ENCODE measurements around the gene THEM4.
"Not testable (repeated sequence)": the region's sequence is repeated elsewhere in the genome, so short reads cannot be mapped to it uniquely, and the experiment has no call there.

The THEM4 gene

DNA sequence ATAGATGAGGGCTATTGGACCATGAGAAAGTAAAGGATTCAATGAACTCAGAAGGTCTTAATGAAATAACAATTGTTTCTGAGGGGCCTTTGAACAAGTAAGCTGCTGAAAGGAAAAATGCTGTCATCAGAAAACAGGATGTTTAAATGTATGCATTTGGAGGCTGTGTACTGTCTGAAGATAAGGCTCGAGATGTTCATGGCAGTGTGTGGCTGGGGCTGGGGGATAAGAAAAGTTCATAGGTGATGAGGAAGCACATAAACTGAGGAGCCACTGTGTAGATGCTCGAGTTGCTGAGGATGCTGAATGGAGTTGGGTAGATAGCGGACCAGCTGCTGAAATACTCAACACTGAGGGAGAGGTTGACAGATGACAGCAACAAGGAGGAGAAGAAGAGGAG, 17.8 kb downstream of the THEM4 start:
- peaks cover 49% of the 10 kb centered on the region for H3K36me3 Mint-ChIP-seq (ENCODE audit: low read depth)
- peak overlapping the region; percentile 27 for H3K27ac Mint-ChIP-seq
- H3K9me3 Mint-ChIP-seq, result no peaks in the 10 kb centered on the region
- H3K4me3 Mint-ChIP-seq, result no peak overlapping the region
- peaks cover 21% of the 10 kb centered on the region for H3K4me1 Mint-ChIP-seq (ENCODE audit: low read depth)
- no peaks in the 10 kb centered on the region for H3K27me3 Mint-ChIP-seq (ENCODE audit: low read depth)

DNA sequence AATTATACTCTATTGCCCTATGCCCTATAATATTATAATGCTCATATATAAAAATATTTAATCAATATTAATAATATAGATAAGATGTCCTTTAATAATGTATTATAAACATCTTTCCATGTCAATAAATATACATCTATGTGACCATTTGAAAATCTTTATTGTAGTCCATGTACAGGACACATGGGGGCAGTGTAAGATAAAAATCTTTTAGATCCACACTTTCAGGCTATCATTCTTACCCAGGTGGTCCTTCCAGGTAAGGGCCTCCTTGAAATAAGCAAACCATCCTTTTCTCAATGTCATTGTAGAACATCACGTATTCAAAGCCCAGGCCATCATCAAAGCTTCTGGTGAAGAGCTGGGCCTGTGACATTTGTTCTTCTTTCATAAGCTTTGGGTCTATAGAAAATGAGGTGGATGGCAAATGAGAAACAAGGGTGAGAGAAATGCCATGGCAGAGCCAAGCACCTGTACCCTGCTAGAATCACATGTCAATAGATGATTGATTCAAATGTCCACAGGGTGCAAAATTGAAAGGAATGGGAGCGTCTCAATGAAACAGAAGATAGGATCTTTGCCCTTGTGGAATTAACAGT, 20.2 kb downstream of the THEM4 start:
- Mint-ChIP-seq H3K27ac (no peak overlapping the region), H3K9me3 (no peaks in the 10 kb centered on the region), H3K4me3 (no peak overlapping the region), H3K36me3 (ENCODE audit: low read depth) (peaks cover 43% of the 10 kb centered on the region), H3K4me1 (ENCODE audit: low read depth) (peaks cover 17% of the 10 kb centered on the region), H3K27me3 (ENCODE audit: low read depth) (no peaks in the 10 kb centered on the region)

DNA sequence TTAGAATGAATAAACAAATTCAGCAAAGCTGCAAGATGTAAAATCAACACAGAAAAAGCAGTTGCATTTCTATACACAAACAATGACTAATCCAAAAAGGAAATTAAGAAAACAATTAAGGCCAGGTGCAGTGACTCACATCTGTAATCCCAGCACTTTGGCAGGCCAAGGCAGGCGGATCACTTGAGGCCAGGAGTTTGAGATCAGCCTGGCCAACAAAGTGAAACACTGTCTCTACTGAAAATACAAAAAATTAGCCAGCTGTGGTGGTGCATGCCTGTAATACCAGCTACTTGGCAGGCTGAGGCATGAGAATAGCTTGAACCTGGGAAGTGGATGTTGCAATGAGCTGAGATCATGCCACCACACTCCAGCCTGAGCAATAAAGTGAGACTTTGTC, 22.3 kb downstream of the THEM4 start:
- Mint-ChIP-seq H3K4me1 (ENCODE audit: low read depth) (peaks cover 12% of the 10 kb centered on the region), H3K9me3 (no peaks in the 10 kb centered on the region), H3K4me3 (no peak overlapping the region), H3K27ac (no peak overlapping the region), H3K36me3 (ENCODE audit: low read depth) (peaks cover 34% of the 10 kb centered on the region), H3K27me3 (ENCODE audit: low read depth) (no peaks in the 10 kb centered on the region)

DNA sequence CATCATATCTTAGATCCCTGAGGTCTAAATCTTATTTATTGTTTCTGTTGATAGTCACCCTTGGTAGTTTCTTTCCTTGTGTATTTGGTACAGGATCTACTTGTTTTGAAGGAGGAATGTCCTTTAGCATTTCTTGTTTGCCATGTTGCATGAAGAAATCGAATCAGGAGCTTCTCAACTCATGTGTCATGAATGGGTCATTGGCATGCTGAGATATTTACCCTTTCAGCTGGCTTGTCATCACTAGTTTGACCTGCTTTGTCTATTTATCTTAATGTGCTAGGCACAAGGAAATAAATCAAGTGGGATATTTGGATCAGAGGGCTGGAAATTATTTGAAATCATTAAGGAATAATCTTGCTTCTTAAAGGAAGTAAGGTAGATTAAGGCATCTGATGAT, 23.8 kb downstream of the THEM4 start:
- peaks cover 30% of the 10 kb centered on the region for H3K36me3 Mint-ChIP-seq (ENCODE audit: low read depth)
- no peak overlapping the region for H3K4me3 Mint-ChIP-seq
- no peaks in the 10 kb centered on the region for H3K27me3 Mint-ChIP-seq (ENCODE audit: low read depth)
- no peaks in the 10 kb centered on the region for H3K4me1 Mint-ChIP-seq (ENCODE audit: low read depth)
- no peaks in the 10 kb centered on the region for H3K9me3 Mint-ChIP-seq
- H3K27ac Mint-ChIP-seq, result no peak overlapping the region

DNA sequence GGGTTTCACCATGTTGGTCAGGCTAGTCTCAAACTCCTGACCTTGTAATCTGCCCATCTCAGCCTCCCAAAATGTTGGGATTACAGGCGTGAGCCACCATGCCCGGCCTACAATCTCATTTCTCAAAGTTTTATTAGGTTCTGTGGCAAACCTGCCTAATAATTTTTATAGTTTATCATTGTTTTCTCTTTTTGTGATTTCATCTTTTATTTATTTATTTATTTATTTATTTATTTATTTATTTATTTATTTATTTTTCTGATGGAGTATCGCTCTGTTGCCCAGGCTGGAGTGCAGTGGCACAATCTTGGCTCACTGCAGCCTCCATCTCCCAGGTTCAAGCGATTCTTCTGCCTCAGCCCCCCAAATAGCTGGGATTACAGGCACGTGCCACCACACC, 24.4 kb downstream of the THEM4 start:
- H3K9me3 Mint-ChIP-seq; H3K4me3 Mint-ChIP-seq; H3K27ac Mint-ChIP-seq; H3K4me1 Mint-ChIP-seq (ENCODE audit: low read depth); H3K27me3 Mint-ChIP-seq (ENCODE audit: low read depth): not testable (repeated sequence)
- H3K36me3 Mint-ChIP-seq (ENCODE audit: low read depth), result peaks cover 30% of the 10 kb centered on the region

DNA sequence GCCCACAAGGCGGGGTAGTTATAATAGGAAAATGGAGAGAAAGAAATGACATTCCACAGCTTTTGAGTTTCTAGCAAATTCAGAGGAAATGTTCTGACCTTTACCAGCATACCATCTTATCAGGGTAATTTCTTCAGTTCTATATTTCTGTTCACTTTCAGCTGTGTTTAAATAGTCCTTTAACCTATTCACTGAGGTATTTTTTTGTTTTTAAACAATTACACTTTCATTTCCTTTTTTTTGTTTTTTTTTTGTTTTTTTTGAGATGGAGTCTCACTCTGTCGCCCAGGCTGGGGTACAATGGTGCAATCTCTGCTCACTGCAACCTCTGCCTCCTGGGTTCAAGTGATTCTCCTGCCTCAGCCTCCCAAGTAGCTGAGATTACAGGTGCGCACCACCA, 24.9 kb downstream of the THEM4 start:
- H3K4me3 Mint-ChIP-seq; H3K9me3 Mint-ChIP-seq; H3K4me1 Mint-ChIP-seq (ENCODE audit: low read depth); H3K27me3 Mint-ChIP-seq (ENCODE audit: low read depth); H3K27ac Mint-ChIP-seq: not testable (repeated sequence)
- H3K36me3 Mint-ChIP-seq (ENCODE audit: low read depth), result peaks cover 28% of the 10 kb centered on the region

DNA sequence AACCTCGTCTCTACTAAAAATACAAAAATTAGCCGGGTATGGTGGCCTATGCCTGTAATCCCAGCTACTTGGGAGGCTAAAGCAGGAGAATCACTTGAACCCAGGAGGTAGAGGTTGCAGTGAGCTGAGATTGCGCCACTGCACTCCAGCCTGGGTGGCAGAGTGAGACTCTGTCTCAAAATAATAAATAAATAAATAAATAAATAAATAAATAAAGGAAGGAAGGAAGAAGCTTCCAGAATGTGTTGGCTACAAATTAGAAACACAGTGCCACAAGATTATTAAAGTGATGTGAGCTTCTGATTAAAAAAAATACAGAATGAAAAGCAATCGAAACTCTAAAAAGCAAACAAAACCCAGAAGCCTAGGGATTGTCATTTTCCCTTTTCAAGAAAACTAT, 25.4 kb downstream of the THEM4 start:
- H3K4me3 Mint-ChIP-seq; H3K27ac Mint-ChIP-seq; H3K9me3 Mint-ChIP-seq; H3K4me1 Mint-ChIP-seq (ENCODE audit: low read depth); H3K27me3 Mint-ChIP-seq (ENCODE audit: low read depth): not testable (repeated sequence)
- H3K36me3 Mint-ChIP-seq (ENCODE audit: low read depth), result peaks cover 23% of the 10 kb centered on the region

DNA sequence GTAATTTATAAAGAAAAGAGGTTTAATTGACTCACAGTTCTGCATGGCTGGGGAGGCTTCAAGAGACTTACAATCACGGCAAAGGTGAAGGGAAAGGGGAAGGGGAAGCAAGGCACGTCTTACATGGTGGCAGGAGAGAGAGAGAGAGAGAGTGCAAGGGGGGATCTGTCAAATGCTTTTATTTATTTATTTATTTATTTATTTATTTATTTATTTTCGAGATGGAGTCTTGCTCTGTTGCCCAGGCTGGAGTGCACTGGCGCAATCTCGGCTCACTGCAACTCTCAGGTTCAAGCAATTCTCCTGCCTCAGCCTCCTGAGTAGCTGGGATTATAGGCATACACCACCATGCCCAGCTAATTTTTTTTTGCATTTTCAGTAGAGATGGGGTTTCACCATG, 26.4 kb downstream of the THEM4 start:
- not testable (repeated sequence) for H3K4me3 Mint-ChIP-seq; H3K9me3 Mint-ChIP-seq; H3K4me1 Mint-ChIP-seq (ENCODE audit: low read depth); H3K27me3 Mint-ChIP-seq (ENCODE audit: low read depth); H3K27ac Mint-ChIP-seq
- H3K36me3 Mint-ChIP-seq (ENCODE audit: low read depth), result peaks cover 24% of the 10 kb centered on the region

DNA sequence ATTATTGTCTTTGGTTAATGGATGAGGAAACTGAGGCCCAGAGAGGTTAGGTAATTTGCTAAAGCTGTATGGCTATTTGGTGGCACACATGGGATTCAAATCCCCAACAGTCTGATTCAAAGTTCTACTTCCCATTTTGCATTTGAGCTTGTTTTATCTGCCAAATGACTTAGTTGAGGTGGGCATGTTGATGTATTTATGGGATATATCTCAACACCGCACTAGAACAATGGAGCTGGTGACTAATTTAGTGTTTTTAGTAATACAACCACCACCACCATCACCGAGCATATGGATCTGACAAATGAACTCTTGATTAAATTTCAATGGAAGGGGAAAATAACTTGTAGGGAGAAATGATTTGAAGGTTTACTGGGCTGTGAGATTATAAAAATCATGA, 26.8 kb downstream of the THEM4 start:
- Mint-ChIP-seq H3K4me3 (no peak overlapping the region), H3K27me3 (ENCODE audit: low read depth) (no peaks in the 10 kb centered on the region), H3K4me1 (ENCODE audit: low read depth) (no peaks in the 10 kb centered on the region), H3K27ac (no peak overlapping the region), H3K9me3 (no peaks in the 10 kb centered on the region), H3K36me3 (ENCODE audit: low read depth) (peaks cover 24% of the 10 kb centered on the region)

DNA sequence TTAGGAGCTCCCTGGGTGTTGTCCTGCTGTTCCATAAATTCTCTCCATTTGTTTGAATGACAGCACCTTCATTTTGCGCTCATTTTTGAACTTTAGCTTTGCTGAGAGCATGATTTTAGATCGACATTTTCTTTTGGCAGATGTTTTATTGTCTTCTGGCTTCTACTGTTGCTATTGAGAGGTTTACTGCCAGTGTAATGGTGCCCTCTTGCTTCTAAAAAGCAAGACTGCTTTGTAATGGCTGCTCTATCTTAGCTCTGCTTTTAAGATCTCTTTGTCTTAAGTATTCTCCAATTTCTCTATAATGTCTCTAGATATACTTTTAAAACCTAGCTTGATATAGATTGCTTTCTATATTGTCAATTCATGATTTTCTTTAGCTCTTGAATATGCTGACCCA, 27.8 kb downstream of the THEM4 start:
- no peaks in the 10 kb centered on the region for H3K4me1 Mint-ChIP-seq (ENCODE audit: low read depth)
- no peak overlapping the region for H3K4me3 Mint-ChIP-seq
- peaks cover 28% of the 10 kb centered on the region for H3K36me3 Mint-ChIP-seq (ENCODE audit: low read depth)
- H3K9me3 Mint-ChIP-seq, result no peaks in the 10 kb centered on the region
- H3K27ac Mint-ChIP-seq, result no peak overlapping the region
- H3K27me3 Mint-ChIP-seq (ENCODE audit: low read depth), result no peaks in the 10 kb centered on the region

DNA sequence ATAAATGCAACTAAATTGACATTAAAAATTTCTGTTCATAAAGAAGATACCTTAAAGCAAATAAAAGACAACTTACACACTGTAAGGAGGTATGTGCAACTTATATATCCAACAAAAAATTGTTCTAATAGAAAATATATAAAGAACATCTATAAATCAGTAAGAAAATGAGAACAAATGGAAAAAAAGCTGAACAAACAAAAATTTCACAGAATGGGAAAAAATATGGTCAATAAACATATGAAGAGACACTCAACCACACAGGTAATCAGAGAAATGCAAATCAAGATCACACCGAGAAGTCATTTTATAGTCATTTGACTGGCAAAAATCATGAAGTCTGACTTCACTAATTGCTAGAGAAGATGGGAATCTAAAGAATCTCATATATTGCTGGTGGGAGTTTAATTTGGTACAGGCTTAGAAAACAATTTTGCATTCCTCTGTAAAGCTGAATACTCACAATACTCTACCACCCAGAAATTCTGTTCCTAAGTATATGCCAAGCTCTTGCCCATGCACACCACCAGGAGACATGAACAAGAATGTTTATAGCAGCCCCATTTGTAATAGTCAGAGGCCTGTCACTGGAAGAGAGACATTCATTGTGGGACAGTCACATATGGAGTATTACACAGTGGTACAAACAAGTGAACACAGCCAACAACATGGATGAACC, 33.8 kb downstream of the THEM4 start:
- Mint-ChIP-seq H3K4me1 (ENCODE audit: low read depth) (peaks cover 1% of the 10 kb centered on the region), H3K9me3 (no peaks in the 10 kb centered on the region), H3K27me3 (ENCODE audit: low read depth) (no peaks in the 10 kb centered on the region), H3K36me3 (ENCODE audit: low read depth) (peaks cover 25% of the 10 kb centered on the region), H3K27ac (no peak overlapping the region), H3K4me3 (no peak overlapping the region)

DNA sequence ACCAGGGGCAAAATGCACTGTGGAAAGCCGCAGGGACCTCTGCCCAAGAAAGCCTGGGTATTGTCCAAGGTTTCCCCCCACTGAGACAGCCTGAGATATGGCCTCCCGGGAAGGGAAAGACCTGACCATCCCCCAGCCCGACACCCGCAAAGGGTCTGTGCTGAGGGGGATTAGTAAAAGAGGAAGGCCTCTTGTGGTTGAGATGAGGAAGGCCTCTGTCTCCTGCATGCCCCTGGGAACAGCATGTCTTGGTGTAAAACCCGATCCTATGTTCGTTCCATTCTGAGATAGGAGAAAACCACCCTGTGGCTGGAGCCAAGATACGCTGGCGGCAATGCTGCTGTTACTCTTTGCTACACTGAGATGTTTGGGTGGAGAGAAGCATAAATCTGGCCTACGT, 36.5 kb downstream of the THEM4 start:
- H3K36me3 Mint-ChIP-seq (ENCODE audit: low read depth), result peaks cover 21% of the 10 kb centered on the region
- H3K27ac Mint-ChIP-seq; H3K27me3 Mint-ChIP-seq (ENCODE audit: low read depth); H3K4me1 Mint-ChIP-seq (ENCODE audit: low read depth); H3K9me3 Mint-ChIP-seq; H3K4me3 Mint-ChIP-seq: not testable (repeated sequence)

DNA sequence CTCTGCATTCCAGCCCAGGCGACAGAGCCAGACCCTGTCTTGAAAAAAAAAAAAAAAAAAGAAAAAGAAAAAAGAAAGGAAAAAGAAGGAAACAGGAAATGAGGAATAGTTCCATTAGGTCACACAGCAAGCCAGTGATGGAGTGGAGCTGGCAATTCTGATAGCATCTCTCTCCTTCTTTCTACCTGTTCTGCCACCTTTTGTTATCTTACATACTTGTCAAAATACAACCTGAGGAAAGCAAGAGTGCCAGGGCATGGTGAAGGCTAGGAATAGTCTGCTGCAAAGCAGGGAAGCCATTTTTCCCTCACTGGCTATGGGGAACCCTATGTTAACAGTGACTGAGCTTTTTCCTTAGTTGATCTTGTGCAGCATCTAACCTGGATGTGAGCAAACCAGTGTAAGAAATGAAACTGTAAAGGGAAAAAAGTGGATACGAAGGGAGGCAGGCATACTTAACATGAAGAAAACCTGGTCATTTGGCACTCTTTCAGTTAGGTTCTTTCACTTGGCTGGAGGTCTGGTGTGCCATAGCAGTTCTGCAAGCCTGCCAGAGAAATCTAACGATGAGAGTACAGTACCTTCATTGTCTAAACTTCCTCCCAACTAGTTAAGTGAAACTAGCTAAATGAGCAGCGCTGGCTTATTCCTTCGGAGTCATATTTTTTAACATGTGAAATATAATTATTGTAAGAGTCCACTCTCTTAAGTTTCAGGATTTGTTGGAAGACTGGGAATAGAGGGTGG, 37.9 kb downstream of the THEM4 start:
- peaks cover 14% of the 10 kb centered on the region for H3K36me3 Mint-ChIP-seq (ENCODE audit: low read depth)
- no peak overlapping the region for H3K27ac Mint-ChIP-seq
- H3K9me3 Mint-ChIP-seq, result no peaks in the 10 kb centered on the region
- peaks cover 1% of the 10 kb centered on the region for H3K4me1 Mint-ChIP-seq (ENCODE audit: low read depth)
- no peak overlapping the region for H3K4me3 Mint-ChIP-seq
- peaks cover 6% of the 10 kb centered on the region for H3K27me3 Mint-ChIP-seq (ENCODE audit: low read depth)

DNA sequence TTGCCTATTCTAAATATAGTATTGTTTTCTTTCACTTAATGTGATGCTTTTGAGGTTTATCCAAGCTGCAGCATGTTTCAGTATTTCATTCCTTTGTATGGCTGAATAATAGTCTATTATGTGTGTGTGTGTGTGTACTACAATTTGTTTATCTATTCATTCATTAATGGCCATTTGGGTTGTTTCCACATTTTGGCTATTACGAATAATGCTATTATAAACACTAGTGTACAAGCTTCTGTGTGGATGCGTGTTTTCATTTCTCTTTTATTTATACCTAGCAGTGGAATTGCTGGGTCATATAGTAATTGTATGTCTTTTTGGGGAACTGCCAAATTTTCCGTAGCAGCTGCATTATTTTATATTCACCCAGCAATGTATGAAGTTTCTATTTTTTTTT, 40.8 kb downstream of the THEM4 start:
- Mint-ChIP-seq H3K4me3 (no peak overlapping the region), H3K4me1 (ENCODE audit: low read depth) (no peaks in the 10 kb centered on the region)

DNA sequence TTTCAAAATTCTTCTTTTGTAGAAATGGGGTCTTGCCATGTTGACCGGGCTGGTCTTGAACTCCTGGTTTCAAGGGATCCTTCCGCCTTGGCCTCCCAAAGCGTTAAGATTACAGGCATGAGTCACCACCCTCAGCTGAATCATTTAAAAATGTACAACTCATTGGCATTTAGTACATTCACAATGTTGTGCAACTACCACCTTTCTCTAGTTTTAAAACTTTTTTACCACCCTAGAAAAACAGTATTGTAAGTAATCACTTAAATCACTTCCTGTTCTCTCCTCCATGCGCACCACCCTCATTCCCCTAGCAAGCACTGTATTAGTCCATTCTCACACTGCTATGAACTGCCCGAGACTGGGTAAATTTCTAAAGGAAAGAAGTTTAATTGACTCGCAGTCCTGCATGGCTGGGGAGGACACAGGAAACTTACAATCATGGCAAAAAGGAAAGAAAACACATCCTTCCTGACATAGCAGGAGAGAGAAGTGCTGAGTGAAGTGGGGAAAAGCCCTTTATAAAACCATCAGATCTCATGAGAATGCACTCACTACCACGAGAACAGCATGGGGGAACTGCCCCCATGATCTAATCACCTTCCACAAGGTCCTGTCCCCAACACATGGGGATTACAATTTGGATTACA, 41.4 kb downstream of the THEM4 start:
- H3K4me1 Mint-ChIP-seq (ENCODE audit: low read depth), result no peaks in the 10 kb centered on the region
- no peaks in the 10 kb centered on the region for H3K36me3 Mint-ChIP-seq (ENCODE audit: low read depth)
- H3K27me3 Mint-ChIP-seq (ENCODE audit: low read depth), result peaks cover 6% of the 10 kb centered on the region
- no peak overlapping the region for H3K27ac Mint-ChIP-seq
- no peaks in the 10 kb centered on the region for H3K9me3 Mint-ChIP-seq
- H3K4me3 Mint-ChIP-seq, result no peak overlapping the region

More for the DNA sequence above, 40.8 kb downstream of the THEM4 start:
- Mint-ChIP-seq H3K9me3 (no peaks in the 10 kb centered on the region), H3K27me3 (ENCODE audit: low read depth) (peaks cover 6% of the 10 kb centered on the region), H3K36me3 (ENCODE audit: low read depth) (peaks cover 4% of the 10 kb centered on the region), H3K27ac (no peak overlapping the region)

Data from T-helper 1 cell treated with Interleukin-12 subunit alpha and Interleukin-12 subunit beta and Interleukin-4 antibody, amounts not matched to agents 30 μg/mL and 1 μg/mL, for 36 hours (primary cell).